ENCODE measurements around the gene PWWP2A. TPM values are rescaled to one million over a fixed set of nuclear protein-coding genes. Genes with fewer than 3 reads are reported as not detected.

PWWP2A gene
- total RNA-seq, 1 experiment from 2014 or later, result 61.1 TPM

GRCh38 chr5:160061770-160062169 lies 57.5 kb downstream of the PWWP2A start:
- H3K4me1 Mint-ChIP-seq, result peaks cover 15% of the 10 kb centered on the region
- ATAC-seq (peak; percentile 86), DNase-seq (ENCODE audit: low spot score) (peak; percentile 53)
- H3K27ac Mint-ChIP-seq, result peak overlapping the region; percentile 73; the same call in 1 of the 2 replicates
- TF ChIP-seq NFATC4 (CRISPR knock-in tag; IDR thresholded peaks at IDR 0.05) (no peak), ZNF423 (CRISPR knock-in tag; IDR thresholded peaks at IDR 0.05) (no peak), CBFB (CRISPR knock-in tag; IDR thresholded peaks at IDR 0.05; ENCODE audit: low read depth) (no peak), USF2 (CRISPR knock-in tag; IDR thresholded peaks at IDR 0.05) (no peak), ZNF416 (CRISPR knock-in tag; IDR thresholded peaks at IDR 0.05) (no peak), HMGXB4 (CRISPR knock-in tag; IDR thresholded peaks at IDR 0.05) (no peak), NFE2L1 (CRISPR knock-in tag; IDR thresholded peaks at IDR 0.05) (no peak)
- TF ChIP-seq, protein P1, sequence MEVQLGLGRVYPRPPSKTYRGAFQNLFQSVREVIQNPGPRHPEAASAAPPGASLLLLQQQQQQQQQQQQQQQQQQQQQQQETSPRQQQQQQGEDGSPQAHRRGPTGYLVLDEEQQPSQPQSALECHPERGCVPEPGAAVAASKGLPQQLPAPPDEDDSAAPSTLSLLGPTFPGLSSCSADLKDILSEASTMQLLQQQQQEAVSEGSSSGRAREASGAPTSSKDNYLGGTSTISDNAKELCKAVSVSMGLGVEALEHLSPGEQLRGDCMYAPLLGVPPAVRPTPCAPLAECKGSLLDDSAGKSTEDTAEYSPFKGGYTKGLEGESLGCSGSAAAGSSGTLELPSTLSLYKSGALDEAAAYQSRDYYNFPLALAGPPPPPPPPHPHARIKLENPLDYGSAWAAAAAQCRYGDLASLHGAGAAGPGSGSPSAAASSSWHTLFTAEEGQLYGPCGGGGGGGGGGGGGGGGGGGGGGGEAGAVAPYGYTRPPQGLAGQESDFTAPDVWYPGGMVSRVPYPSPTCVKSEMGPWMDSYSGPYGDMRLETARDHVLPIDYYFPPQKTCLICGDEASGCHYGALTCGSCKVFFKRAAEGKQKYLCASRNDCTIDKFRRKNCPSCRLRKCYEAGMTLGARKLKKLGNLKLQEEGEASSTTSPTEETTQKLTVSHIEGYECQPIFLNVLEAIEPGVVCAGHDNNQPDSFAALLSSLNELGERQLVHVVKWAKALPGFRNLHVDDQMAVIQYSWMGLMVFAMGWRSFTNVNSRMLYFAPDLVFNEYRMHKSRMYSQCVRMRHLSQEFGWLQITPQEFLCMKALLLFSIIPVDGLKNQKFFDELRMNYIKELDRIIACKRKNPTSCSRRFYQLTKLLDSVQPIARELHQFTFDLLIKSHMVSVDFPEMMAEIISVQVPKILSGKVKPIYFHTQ (CRISPR knock-in tag; IDR thresholded peaks at IDR 0.05), result no peak
- TF ChIP-seq, protein P2, sequence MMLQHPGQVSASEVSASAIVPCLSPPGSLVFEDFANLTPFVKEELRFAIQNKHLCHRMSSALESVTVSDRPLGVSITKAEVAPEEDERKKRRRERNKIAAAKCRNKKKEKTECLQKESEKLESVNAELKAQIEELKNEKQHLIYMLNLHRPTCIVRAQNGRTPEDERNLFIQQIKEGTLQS (CRISPR knock-in tag; conservative IDR thresholded peaks at IDR 0.05), result no peak
- TF ChIP-seq, protein P3, sequence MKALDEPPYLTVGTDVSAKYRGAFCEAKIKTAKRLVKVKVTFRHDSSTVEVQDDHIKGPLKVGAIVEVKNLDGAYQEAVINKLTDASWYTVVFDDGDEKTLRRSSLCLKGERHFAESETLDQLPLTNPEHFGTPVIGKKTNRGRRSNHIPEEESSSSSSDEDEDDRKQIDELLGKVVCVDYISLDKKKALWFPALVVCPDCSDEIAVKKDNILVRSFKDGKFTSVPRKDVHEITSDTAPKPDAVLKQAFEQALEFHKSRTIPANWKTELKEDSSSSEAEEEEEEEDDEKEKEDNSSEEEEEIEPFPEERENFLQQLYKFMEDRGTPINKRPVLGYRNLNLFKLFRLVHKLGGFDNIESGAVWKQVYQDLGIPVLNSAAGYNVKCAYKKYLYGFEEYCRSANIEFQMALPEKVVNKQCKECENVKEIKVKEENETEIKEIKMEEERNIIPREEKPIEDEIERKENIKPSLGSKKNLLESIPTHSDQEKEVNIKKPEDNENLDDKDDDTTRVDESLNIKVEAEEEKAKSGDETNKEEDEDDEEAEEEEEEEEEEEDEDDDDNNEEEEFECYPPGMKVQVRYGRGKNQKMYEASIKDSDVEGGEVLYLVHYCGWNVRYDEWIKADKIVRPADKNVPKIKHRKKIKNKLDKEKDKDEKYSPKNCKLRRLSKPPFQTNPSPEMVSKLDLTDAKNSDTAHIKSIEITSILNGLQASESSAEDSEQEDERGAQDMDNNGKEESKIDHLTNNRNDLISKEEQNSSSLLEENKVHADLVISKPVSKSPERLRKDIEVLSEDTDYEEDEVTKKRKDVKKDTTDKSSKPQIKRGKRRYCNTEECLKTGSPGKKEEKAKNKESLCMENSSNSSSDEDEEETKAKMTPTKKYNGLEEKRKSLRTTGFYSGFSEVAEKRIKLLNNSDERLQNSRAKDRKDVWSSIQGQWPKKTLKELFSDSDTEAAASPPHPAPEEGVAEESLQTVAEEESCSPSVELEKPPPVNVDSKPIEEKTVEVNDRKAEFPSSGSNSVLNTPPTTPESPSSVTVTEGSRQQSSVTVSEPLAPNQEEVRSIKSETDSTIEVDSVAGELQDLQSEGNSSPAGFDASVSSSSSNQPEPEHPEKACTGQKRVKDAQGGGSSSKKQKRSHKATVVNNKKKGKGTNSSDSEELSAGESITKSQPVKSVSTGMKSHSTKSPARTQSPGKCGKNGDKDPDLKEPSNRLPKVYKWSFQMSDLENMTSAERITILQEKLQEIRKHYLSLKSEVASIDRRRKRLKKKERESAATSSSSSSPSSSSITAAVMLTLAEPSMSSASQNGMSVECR (CRISPR knock-in tag; IDR thresholded peaks at IDR 0.05; ENCODE audit: borderline replicate concordance), result no peak
- peaks cover 39% of the 10 kb centered on the region for H3K36me3 Mint-ChIP-seq
- CTCF ChIA-PET, result interaction anchor here (0.6 to 1.4 kb wide), 2 partner anchors 19 to 63 kb away, joined by 3 to 4 read pairs; no protein-coding TSS in a partner anchor
- POLR2A ChIA-PET, result no interaction called here
- H3K4me3 Mint-ChIP-seq, result no peak overlapping the region
- no peaks in the 10 kb centered on the region for H3K27me3 Mint-ChIP-seq (ENCODE audit: low read depth)
- H3K9me3 Mint-ChIP-seq, result no peaks in the 10 kb centered on the region

DNA sequence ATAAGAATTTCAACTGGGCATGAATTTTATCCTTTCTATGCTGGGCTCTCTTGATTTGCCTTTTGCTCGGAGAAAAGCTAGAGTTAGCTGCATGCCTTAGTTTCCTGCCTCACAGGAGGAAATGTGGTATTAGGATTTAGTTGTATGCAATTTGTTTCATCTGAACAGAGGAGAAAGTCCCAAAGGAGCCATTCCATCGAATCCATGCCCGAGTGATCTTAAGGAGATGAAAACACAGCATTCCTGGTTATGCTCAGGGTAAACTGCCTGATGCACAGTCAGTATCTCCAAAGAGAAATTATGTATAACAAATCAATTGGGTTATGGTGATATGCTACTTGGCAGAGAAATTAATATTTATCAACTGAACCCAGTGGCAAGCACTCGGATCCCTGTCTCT lies 59.2 kb downstream of the PWWP2A start:
- H3K9me3 Mint-ChIP-seq, result no peaks in the 10 kb centered on the region
- peaks cover 44% of the 10 kb centered on the region for H3K36me3 Mint-ChIP-seq
- H3K27ac Mint-ChIP-seq, result no peak overlapping the region
- DNase-seq (ENCODE audit: low spot score) (no peak), ATAC-seq (no peak)
- ChIA-PET POLR2A (interaction anchor here (0.6 kb wide), 1 partner anchor 47 kb away, joined by 5 read pairs; no protein-coding TSS in a partner anchor), CTCF (interaction anchor here (1.3 kb wide), 1 partner anchor 38 kb away, joined by 3 read pairs; no protein-coding TSS in a partner anchor)
- H3K4me3 Mint-ChIP-seq, result no peak overlapping the region
- peaks cover 15% of the 10 kb centered on the region for H3K4me1 Mint-ChIP-seq
- H3K27me3 Mint-ChIP-seq (ENCODE audit: low read depth), result no peaks in the 10 kb centered on the region
- TF ChIP-seq ZMAT4 (CRISPR knock-in tag; IDR thresholded peaks at IDR 0.05), result no peak
- no peak for TF ChIP-seq IRF2 (CRISPR knock-in tag; IDR thresholded peaks at IDR 0.05; ENCODE audit: borderline replicate concordance, low read depth)
- TF ChIP-seq PRRX2 (CRISPR knock-in tag; IDR thresholded peaks at IDR 0.05), result no peak
- no peak for TF ChIP-seq GABPB1 (CRISPR knock-in tag; IDR thresholded peaks at IDR 0.05)
- no peak for TF ChIP-seq NR3C1 (CRISPR knock-in tag; conservative IDR thresholded peaks at IDR 0.05; ENCODE audit: low read depth)
- TF ChIP-seq HMGA2 (CRISPR knock-in tag; IDR thresholded peaks at IDR 0.05), result no peak
- no peak for TF ChIP-seq SMAD4 (CRISPR knock-in tag; IDR thresholded peaks at IDR 0.05)
- TF ChIP-seq GTF2I (CRISPR knock-in tag; conservative IDR thresholded peaks at IDR 0.05), result no peak
- no peak for TF ChIP-seq MXD4 (CRISPR knock-in tag; IDR thresholded peaks at IDR 0.05; ENCODE audit: borderline replicate concordance)
- TF ChIP-seq JAZF1 (CRISPR knock-in tag; IDR thresholded peaks at IDR 0.05), result no peak
- TF ChIP-seq, protein P4, sequence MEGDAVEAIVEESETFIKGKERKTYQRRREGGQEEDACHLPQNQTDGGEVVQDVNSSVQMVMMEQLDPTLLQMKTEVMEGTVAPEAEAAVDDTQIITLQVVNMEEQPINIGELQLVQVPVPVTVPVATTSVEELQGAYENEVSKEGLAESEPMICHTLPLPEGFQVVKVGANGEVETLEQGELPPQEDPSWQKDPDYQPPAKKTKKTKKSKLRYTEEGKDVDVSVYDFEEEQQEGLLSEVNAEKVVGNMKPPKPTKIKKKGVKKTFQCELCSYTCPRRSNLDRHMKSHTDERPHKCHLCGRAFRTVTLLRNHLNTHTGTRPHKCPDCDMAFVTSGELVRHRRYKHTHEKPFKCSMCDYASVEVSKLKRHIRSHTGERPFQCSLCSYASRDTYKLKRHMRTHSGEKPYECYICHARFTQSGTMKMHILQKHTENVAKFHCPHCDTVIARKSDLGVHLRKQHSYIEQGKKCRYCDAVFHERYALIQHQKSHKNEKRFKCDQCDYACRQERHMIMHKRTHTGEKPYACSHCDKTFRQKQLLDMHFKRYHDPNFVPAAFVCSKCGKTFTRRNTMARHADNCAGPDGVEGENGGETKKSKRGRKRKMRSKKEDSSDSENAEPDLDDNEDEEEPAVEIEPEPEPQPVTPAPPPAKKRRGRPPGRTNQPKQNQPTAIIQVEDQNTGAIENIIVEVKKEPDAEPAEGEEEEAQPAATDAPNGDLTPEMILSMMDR (IDR thresholded peaks at IDR 0.05), result no peak
- TF ChIP-seq CBFB (CRISPR knock-in tag; IDR thresholded peaks at IDR 0.05; ENCODE audit: low read depth), result no peak
- TF ChIP-seq ZNF232 (CRISPR knock-in tag; IDR thresholded peaks at IDR 0.05), result no peak

All from WTC11 (cell line).